Endodermal cell (in vitro differentiated cells): ENCODE results near the gene COX19. TPM values are rescaled to one million over a fixed set of nuclear protein-coding genes. Genes with fewer than 3 reads are reported as not detected.

Source experiments
- DNase-seq: peaks from one replicate; pipeline ENCODE4 v3.0.0-alpha.2; 2017
- H3K27ac ChIP-seq: 2 replicates; pipeline ENCODE4 v1.5.1; 2013; ENCODE audit warnings: mild to moderate bottlenecking, low read depth, low read length, moderate library complexity
- H3K27me3 ChIP-seq: 2 replicates; pipeline ENCODE4 v1.6.1; 2013; ENCODE audit warnings: mild to moderate bottlenecking, low read length, moderate library complexity; ENCODE audit not compliant: insufficient read depth, control insufficient read depth, poor library complexity, severe bottlenecking
- H3K36me3 ChIP-seq: 2 replicates; pipeline ENCODE4 v1.7.0; 2013; ENCODE audit warnings: mild to moderate bottlenecking, low read length, moderate library complexity; ENCODE audit not compliant: control insufficient read depth, insufficient read depth
- H3K4me1 ChIP-seq: one replicate; pipeline ENCODE4 v1.7.0; 2013; ENCODE audit warnings: low read length; ENCODE audit not compliant: control insufficient read depth, insufficient read depth
- H3K4me3 ChIP-seq: 2 replicates; pipeline ENCODE4 v1.5.1; 2013; ENCODE audit warnings: mild to moderate bottlenecking, low read length, moderate library complexity
- H3K9ac ChIP-seq: 2 replicates; pipeline ENCODE4 v1.6.1; 2013; ENCODE audit warnings: mild to moderate bottlenecking, low read length, moderate library complexity; ENCODE audit not compliant: poor library complexity, severe bottlenecking; ENCODE audit errors: extremely low read depth
- H3K9me3 ChIP-seq: 2 replicates; pipeline ENCODE4 v1.6.1; 2013; ENCODE audit warnings: mild to moderate bottlenecking, low read length, moderate library complexity; ENCODE audit not compliant: control insufficient read depth
- H3K27ac Mint-ChIP-seq: 2 replicates; pipeline ENCODE4 v1.8.0; 2020; ENCODE audit warnings: mixed read lengths
- H3K27me3 Mint-ChIP-seq: 2 replicates; pipeline ENCODE4 v1.8.0; 2021; ENCODE audit warnings: mild to moderate bottlenecking, mixed read lengths; ENCODE audit not compliant: insufficient read depth
- H3K36me3 Mint-ChIP-seq: 2 replicates; pipeline ENCODE4 v1.8.0; 2020; ENCODE audit warnings: low read depth, mixed read lengths
- H3K4me1 Mint-ChIP-seq: 2 replicates; pipeline ENCODE4 v1.8.0; 2020; ENCODE audit warnings: mixed read lengths
- H3K4me3 Mint-ChIP-seq: 2 replicates; pipeline ENCODE4 v1.8.0; 2020; ENCODE audit warnings: mild to moderate bottlenecking, moderate library complexity, mixed read lengths
- H3K9me3 Mint-ChIP-seq: 2 replicates; pipeline ENCODE4 v1.8.0; 2020; ENCODE audit warnings: mild to moderate bottlenecking, mixed read lengths
- WGBS, 2 experiments: methylation state at CpG; one replicate each; pipeline versions ENCODE4 v1.1.5 to v1.1.7; 2013; ENCODE audit warnings: missing lambda C conversion rate in 2 of 2, mixed read lengths in 1 of 2; ENCODE audit not compliant: insufficient coverage in 1 of 2, insufficient read length in 1 of 2; 5-methylcytosine and 5-hydroxymethylcytosine counted together
- total RNA-seq, 2 donors: library from RNA; stranded (reverse); fragmentation: NEBNext Ultra II Directional in 1 of 2; extraction: Animal tissue kit (Norgen Biotek cat#: 25700) in 1 of 2; gene quantifications; 2 replicates in 1 of 2; 3 replicates in 1 of 2; pipeline ENCODE4 v1.2.1, GENCODE V29; 2021
- TF ChIP-seq, protein P1 (sequence below): fragments of 200-600 bp; sonication (generic); conservative IDR thresholded peaks from 2 replicates; pipeline ENCODE4 v1.5.0; 2021; ENCODE audit warnings: antibody characterized with exemption, mild to moderate bottlenecking

The COX19 gene
- total RNA-seq, 2 donors from 2014 or later = 15.0 to 18.5 TPM

GRCh38 chr7:930975-931758 is 44.2 kb downstream of the COX19 start:
- H3K27ac Mint-ChIP-seq = no peak overlapping the region
- H3K9me3 Mint-ChIP-seq = no peaks in the 10 kb centered on the region
- TF ChIP-seq, protein P1, sequence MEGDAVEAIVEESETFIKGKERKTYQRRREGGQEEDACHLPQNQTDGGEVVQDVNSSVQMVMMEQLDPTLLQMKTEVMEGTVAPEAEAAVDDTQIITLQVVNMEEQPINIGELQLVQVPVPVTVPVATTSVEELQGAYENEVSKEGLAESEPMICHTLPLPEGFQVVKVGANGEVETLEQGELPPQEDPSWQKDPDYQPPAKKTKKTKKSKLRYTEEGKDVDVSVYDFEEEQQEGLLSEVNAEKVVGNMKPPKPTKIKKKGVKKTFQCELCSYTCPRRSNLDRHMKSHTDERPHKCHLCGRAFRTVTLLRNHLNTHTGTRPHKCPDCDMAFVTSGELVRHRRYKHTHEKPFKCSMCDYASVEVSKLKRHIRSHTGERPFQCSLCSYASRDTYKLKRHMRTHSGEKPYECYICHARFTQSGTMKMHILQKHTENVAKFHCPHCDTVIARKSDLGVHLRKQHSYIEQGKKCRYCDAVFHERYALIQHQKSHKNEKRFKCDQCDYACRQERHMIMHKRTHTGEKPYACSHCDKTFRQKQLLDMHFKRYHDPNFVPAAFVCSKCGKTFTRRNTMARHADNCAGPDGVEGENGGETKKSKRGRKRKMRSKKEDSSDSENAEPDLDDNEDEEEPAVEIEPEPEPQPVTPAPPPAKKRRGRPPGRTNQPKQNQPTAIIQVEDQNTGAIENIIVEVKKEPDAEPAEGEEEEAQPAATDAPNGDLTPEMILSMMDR = no peak
- H3K4me1 ChIP-seq = no peaks in the 10 kb centered on the region
- no peaks in the 10 kb centered on the region for H3K4me1 Mint-ChIP-seq
- no peak for DNase-seq
- H3K9me3 ChIP-seq = no peaks in the 10 kb centered on the region
- no peaks in the 10 kb centered on the region for H3K36me3 Mint-ChIP-seq
- no peaks in the 10 kb centered on the region for H3K36me3 ChIP-seq
- no peaks in the 10 kb centered on the region for H3K27me3 Mint-ChIP-seq
- H3K9ac ChIP-seq = no peak overlapping the region
- no peaks in the 10 kb centered on the region for H3K27me3 ChIP-seq
- WGBS, 2 experiments = 88 to 91% methylated on average over 27 to 29 of the region's 29 CpGs
- H3K27ac ChIP-seq = no peak overlapping the region
- no peak overlapping the region for H3K4me3 Mint-ChIP-seq
- no peak overlapping the region for H3K4me3 ChIP-seq

- WGBS, 2 experiments = 94 to 95% methylated on average over 10 to 14 of the region's 14 CpGs
- no peak overlapping the region for H3K4me3 ChIP-seq
Measured at GRCh38 chr7:929311-929711, 46.0 kb downstream of the COX19 start.

DNA sequence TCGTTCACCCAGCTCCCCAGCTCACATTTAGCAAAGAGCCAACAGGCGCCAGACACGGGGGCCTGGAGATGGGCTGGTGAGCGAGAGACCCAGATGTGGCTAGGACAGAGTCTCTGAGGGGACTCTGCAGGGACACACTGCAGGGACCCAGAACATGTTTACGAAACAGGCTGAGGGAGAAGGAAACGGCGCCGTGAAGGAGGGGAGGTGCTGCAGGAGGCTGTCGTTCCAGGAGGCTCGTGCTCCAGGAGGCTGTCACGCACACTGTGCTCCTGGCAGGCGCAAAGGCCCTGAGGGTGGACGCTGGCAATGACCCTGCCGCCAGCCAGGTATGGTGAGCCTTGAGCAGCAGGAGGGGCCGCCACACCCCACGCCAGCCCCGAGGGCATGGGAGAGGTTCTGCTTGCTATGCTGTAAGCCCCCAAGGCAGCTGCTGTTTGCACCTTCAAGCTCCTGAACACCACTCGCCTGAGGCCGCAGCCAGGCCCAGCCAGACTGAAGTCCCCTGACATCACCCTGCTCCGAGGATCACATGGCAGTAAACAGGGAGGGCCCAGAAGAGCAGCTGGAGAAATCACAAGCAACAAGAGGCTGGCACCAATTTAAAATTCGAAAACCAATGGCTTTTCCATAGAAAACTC is 48.2 kb downstream of the COX19 start:
- H3K27me3 ChIP-seq = no peaks in the 10 kb centered on the region
- no peak overlapping the region for H3K4me3 ChIP-seq
- H3K27ac Mint-ChIP-seq = no peak overlapping the region
- DNase-seq = no peak
- no peaks in the 10 kb centered on the region for H3K9me3 ChIP-seq
- no peak overlapping the region for H3K4me3 Mint-ChIP-seq
- no peak overlapping the region for H3K9ac ChIP-seq
- H3K36me3 ChIP-seq = no peaks in the 10 kb centered on the region
- TF ChIP-seq, protein P1 = no peak
- peaks cover 2% of the 10 kb centered on the region for H3K4me1 ChIP-seq
- H3K36me3 Mint-ChIP-seq = no peaks in the 10 kb centered on the region
- no peaks in the 10 kb centered on the region for H3K4me1 Mint-ChIP-seq
- no peaks in the 10 kb centered on the region for H3K9me3 Mint-ChIP-seq
- H3K27me3 Mint-ChIP-seq = no peaks in the 10 kb centered on the region
- H3K27ac ChIP-seq = no peak overlapping the region
- 81 to 86% methylated on average over 17 to 21 of the region's 21 CpGs for WGBS, 2 experiments

More at GRCh38 chr7:929311-929711, 46.0 kb downstream of the COX19 start:
- no peaks in the 10 kb centered on the region for H3K4me1 ChIP-seq
- H3K4me3 Mint-ChIP-seq = no peak overlapping the region
- no peak overlapping the region for H3K27ac ChIP-seq
- H3K27ac Mint-ChIP-seq = no peak overlapping the region
- no peaks in the 10 kb centered on the region for H3K9me3 ChIP-seq
- no peaks in the 10 kb centered on the region for H3K27me3 ChIP-seq
- H3K9me3 Mint-ChIP-seq = no peaks in the 10 kb centered on the region
- no peaks in the 10 kb centered on the region for H3K4me1 Mint-ChIP-seq
- no peak overlapping the region for H3K9ac ChIP-seq
- TF ChIP-seq, protein P1 = no peak
- no peak for DNase-seq
- H3K27me3 Mint-ChIP-seq = no peaks in the 10 kb centered on the region
- H3K36me3 Mint-ChIP-seq = no peaks in the 10 kb centered on the region
- H3K36me3 ChIP-seq = no peaks in the 10 kb centered on the region
